NCI-H2171 treated with DMSO at 0.1 percent for 48 hours (cell line): Measurements from ENCODE around the gene BDNF.
"Not testable (repeated sequence)": the region's sequence is repeated elsewhere in the genome, so short reads cannot be mapped to it uniquely, and the experiment has no call there.

Experiments used
- DNase-seq: peaks from one replicate; lab custom pipeline; 2025; lab: John Stamatoyannopoulos, UW

The BDNF gene

DNA sequence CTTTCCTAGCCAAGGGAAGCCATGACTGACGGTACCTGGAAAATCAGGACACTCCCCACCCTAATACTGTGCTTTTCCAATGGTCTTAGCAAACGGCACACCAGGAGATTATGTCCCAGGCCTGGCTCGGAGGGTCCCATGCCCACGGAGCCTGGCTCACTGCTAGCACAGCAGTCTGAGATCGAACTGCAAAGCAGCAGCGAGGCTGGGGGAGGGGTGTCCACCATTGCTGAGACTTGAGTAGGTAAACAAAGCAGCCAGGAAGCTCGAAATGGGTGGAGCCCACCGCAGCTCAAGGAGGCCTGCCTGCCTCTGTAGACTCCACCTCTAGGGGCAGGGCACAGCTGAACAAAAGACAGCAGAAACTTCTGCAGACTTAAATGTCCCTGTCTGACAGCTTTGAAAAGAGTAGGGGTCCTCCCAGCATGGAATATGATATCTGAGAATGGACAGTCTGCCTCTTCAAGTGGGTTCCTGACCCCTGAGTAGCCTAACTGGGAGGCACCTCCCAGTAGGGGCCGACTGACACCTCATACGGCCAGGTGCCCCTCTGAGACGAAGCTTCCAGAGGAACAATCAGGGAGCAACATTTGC, 34.6 kb downstream of the BDNF start:
- not testable (repeated sequence) for DNase-seq

DNA sequence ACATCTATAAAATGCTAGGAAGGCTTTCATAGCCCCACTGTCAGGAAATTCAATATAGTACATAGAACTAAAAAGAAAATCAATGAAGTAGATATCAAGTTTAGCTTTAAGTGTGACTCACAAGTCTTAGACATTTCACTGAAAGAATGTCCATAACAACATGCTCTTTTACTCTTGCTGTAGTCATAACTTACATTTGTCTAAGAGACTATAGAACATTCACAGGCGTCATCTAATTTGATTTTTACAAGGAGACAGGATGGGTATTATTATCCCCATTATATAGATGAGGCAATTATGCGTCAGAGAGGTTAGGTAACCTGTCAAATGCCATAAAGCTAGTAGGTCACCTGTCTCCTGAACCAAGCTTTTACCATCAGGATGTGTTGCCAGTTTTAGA, 36.9 kb downstream of the BDNF start:
- no peak for DNase-seq

DNA sequence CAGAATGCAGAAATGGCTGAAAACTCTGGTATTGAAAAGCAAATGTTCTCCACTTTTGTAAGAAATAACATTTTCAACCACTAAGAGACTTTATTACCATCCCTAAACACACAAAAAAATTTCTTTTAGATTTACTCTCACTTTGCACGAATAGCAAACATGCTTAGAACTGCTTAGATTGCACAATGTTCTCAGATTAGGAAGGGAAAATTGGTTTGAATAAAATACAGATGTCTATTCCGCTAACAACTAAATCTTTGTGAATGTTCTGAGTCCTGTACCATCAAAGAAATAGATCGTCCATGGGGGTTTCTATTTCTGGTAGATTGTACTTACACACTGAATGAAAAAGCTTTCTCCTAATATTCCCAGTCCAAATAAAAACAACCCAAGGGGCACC, 40.1 kb downstream of the BDNF start:
- DNase-seq = no peak

- no peak for DNase-seq
Observed at GRCh38 chr11:27658535-27659236, 41.6 kb downstream of the BDNF start.

DNA sequence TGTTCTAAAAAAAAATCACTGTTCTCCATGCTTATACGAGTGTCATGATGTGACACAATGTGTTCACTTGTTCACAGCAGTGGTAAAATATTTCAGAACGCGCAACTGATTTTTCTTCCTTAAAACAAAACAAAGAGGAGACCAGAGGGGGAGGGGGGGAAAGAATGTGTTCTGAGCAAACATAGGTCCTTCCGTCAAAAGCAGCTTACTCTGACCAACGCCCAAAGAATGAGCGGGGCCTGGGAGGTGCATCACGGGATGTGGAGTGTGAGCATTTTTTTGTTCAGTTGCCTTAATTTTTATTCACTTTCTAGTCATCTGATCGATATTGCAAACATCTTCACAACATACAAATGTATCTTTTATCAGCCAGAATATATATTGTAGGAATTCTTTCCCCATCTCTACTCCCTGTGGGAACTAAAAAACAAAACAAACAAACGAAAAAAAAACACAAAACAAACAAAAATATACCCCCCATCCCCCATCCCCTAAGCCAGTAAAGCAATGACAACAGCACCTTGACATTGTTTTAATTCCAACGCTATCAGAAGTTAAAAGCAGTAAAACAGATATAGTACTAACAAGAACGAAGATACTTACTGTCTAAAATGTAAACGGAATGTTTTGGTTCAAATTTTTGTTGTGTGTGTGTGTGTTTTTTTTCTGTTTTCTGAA, 43.3 kb downstream of the BDNF start:
- no peak for DNase-seq

DNA sequence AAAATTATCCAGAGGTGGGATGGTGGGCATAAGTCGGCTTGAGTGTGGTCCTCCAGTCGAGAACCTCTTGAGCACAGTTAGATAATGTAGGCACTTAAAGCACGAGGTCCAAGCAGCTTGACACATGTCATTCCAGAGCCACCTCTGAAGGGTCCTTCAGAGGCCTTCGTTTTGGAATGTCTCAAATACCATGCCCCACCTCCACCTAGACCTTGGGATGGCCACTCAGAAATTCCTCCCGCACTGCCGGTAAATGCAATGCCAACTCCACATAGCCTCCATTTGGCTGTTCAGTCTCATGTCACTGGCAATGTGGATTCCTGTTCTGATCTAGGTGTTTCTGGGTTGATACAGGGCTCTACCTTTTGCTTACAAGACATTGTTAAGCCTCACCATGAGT, 43.9 kb downstream of the BDNF start:
- no peak for DNase-seq

- no peak for DNase-seq
Observed at GRCh38 chr11:27653990-27654758, 46.1 kb downstream of the BDNF start.

DNA sequence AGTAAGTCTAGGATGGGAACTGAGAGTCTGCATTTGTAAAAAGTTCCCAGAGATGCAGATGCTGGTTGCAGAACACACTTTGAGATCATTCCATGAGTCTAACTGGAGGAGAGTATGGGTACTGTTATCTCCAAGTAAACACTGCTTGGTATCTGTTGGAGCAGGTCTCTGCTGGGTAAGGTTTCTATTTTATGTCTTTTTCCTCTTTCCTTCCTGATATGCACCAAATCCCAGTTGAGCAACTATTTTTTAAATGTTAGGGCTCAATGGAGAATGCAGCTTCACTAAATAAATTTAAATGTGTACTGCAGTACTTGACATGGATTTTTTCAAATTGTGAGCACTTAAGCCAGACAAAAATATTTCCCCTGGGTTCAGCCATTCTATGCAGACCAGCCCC, 48.5 kb downstream of the BDNF start:
- no peak for DNase-seq

DNA sequence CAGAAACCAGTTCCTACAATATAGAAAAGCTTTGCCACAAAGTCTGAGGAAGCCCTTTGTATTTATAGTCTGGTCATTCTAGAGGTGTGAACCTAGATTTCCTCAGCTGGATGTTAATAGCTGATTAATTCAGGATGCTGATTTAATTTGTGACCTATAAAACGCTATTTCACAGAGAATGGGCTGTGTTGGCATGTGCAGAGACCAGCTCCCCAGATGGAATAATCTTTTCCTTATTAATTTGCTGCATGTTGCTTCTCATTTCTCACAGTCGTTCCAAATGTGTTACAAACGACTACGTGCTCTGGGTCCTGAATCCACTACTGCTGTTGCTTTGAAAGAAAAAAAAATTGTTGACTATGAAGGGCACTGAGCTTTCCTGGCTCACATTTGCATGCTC, 49.3 kb downstream of the BDNF start:
- DNase-seq = no peak

DNA sequence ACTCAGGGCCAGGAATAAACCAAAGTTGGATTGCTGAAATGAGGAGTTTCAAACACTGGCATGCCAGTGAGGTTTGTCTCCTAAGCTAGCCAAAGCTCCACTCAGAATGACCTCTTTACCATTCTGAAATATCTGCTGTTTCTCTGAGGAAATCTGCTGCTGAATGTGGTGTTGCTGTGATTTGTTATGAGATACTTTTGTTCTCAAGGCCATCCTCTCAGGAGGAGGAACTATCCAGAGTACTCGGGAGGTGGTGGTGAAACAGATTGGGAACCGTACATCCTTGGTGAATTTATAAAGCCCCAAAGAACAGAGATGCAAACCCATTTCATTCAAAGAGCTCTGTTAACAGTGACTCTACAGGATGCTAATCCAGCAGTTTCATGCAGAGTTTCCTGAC, 50.5 kb downstream of the BDNF start:
- DNase-seq = no peak

GRCh38 chr11:27648840-27649239, 51.4 kb downstream of the BDNF start:
- no peak for DNase-seq

- no peak for DNase-seq
Observed at GRCh38 chr11:27646051-27646818, 54.0 kb downstream of the BDNF start.

DNA sequence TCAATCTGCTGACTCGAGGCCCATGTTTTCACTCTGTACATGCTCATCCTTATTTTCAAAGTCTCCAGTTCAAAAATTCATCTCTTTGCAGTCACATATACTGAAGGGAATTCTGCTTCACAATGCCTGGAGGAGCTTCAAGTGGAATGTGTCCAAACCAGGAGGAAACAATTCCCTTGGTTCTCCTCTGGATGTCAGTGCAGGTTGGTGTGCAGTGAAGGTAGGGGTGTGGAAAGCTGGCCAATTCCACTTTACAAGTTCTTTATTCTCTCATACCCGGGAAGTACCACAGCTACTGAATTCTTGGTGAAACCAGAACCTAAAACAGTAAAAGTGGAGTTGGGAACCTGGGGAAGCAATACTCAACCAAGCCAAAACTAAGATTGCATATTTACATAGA, 57.3 kb downstream of the BDNF start:
- DNase-seq = no peak

- DNase-seq = no peak
Observed at GRCh38 chr11:27640954-27641353, 59.3 kb downstream of the BDNF start.

GRCh38 chr11:27635567-27636037, 64.7 kb downstream of the BDNF start:
- DNase-seq = no peak

GRCh38 chr11:27634776-27635175, 65.5 kb downstream of the BDNF start:
- DNase-seq = not testable (repeated sequence)

- DNase-seq = not testable (repeated sequence)
Observed at GRCh38 chr11:27634282-27634681, 66.0 kb downstream of the BDNF start.

DNA sequence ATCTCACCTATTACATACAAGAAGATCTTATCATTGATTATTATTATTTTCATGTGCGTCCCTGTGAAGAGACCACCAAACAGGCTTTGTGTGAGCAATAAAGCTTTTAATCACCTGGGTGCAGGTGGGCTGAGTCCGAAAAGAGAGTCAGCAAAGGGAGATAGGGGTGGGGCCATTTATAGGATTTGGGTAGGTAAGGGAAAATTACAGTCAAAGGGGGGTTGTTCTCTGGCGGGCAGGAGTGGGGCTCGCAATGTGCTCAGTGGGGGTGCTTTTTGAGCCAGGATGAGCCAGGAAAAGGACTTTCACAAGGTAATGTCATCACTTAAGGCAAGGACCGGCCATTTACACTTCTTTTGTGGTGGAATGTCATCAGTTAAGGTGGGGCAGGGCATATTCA, 71.2 kb downstream of the BDNF start:
- not testable (repeated sequence) for DNase-seq

GRCh38 chr11:27627979-27628378, 72.3 kb downstream of the BDNF start:
- no peak for DNase-seq

- no peak for DNase-seq
Observed at GRCh38 chr11:27626938-27627586, 73.2 kb downstream of the BDNF start.

GRCh38 chr11:27626269-27626937, 73.9 kb downstream of the BDNF start:
- DNase-seq = no peak
